Hippocampal formation (tissue), 2 donors: ENCODE results near the gene HOXB8.

Experiments
- DNase-seq, 2 donors: peaks; one replicate each; lab custom pipeline; 2025; lab: John Stamatoyannopoulos, UW

HOXB8 gene

GRCh38 chr17:48596000-48596734, 18.9 kb downstream of the HOXB8 start:
- DNase-seq, result no peak

- DNase-seq, result no peak
Observed at GRCh38 chr17:48595278-48595999, 19.7 kb downstream of the HOXB8 start.

- no peak for DNase-seq
Observed at GRCh38 chr17:48594538-48595277, 20.4 kb downstream of the HOXB8 start.

- no peak for DNase-seq
Observed at GRCh38 chr17:48593840-48594537, 21.1 kb downstream of the HOXB8 start.

GRCh38 chr17:48593126-48593829, 21.8 kb downstream of the HOXB8 start, which contains the start of gene HOXB5:
Gene HOXB5 (minus strand): TSS chr17:48593779. CDS start chr17:48593682, 97 bp downstream.
- DNase-seq, result no peak

- no peak for DNase-seq
Observed at GRCh38 chr17:48592577-48592976, 22.5 kb downstream of the HOXB8 start.

GRCh38 chr17:48592057-48592514, 23.0 kb downstream of the HOXB8 start:
- no peak for DNase-seq

GRCh38 chr17:48591255-48592056, 23.6 kb downstream of the HOXB8 start:
- DNase-seq, result no peak

- no peak for DNase-seq
Observed at GRCh38 chr17:48590607-48591161, 24.4 kb downstream of the HOXB8 start.

GRCh38 chr17:48589831-48590606, 25.1 kb downstream of the HOXB8 start, which contains the start of gene HOXB3:
Gene HOXB3 (minus strand): TSS chr17:48590241. CDS start chr17:48552474, 37,767 bp downstream.
- no peak for DNase-seq

- DNase-seq, result no peak
Observed at GRCh38 chr17:48589060-48589830, 25.8 kb downstream of the HOXB8 start.

- no peak for DNase-seq
Observed at GRCh38 chr17:48588528-48588927, 26.6 kb downstream of the HOXB8 start.

- DNase-seq, result no peak
Observed at GRCh38 chr17:48588074-48588415, 27.0 kb downstream of the HOXB8 start.

- no peak for DNase-seq
Observed at GRCh38 chr17:48587276-48588073, 27.6 kb downstream of the HOXB8 start.

- no peak for DNase-seq
Observed at GRCh38 chr17:48586355-48587258, 28.5 kb downstream of the HOXB8 start.

- DNase-seq, result no peak
Observed at GRCh38 chr17:48584223-48584741, 30.8 kb downstream of the HOXB8 start.
